GM10248 (cell line): ENCODE data around the gene C1QBP.

Source experiments
- CTCF ChIA-PET: fragments of 300-600 bp; sonication (Branson Sonifier 250); formaldehyde crosslinking; extraction: SDS; loops from one replicate; lab custom pipeline; 2021; ENCODE audit warnings: antibody characterized with exemption; lab: Yijun Ruan, JAX
- POLR2A ChIA-PET: fragments of 350-650 bp; sonication (Branson Sonifier 250); formaldehyde crosslinking; extraction: SDS; loops from one replicate; lab custom pipeline; 2020; ENCODE audit warnings: antibody characterized with exemption; lab: Yijun Ruan, JAX
- DNase-seq: peaks from one replicate; pipeline ENCODE4 v3.0.0; 2012; ENCODE audit errors: extremely low spot score
- CTCF ChIP-seq: IDR thresholded peaks from 2 replicates; pipeline ENCODE4 v1.5.1; 2012; ENCODE audit warnings: mild to moderate bottlenecking, low read depth; ENCODE audit errors: extremely low read depth, missing control alignments, control extremely low read depth

Gene C1QBP

DNA sequence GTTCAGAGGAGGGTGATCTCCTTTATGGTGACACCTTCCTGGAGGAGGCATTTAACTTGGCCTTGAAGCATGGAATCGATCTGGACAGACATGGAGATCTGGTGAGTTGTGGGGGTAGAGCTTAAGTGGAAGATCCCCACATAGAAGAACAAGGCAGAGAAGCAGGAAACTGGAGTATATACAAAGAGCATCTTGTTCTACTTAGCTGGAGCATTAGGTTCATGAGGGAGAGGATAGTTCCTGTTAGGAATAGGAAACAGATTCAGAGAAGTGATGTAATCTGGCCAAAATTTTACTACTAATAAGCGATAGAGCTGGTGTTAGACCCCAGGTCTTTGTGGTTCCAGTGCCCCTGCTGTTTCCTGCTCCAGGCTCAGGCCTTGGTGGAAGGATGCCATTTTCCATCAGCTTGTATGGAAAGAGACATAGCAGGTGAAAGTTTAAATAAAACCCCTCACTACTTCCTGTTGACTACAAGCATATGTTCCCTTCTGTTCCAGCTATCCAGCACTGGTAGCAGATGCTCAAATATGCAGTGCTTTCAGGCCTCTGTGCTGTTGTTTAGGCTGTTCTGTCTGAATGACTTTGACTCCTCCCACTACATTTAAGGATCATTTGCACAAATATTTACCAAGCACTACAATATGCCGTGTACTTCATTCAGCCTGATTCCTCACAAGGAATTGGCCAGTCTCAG, 9.6 kb downstream of the C1QBP start:
- POLR2A ChIA-PET: no interaction called here
- CTCF ChIA-PET: interaction anchor here (1.2 to 3.7 kb wide), 4 partner anchors 8 to 27 kb away, joined by 3 to 22 read pairs (median 4); partner anchors contain the start of gene C1QBP
- no peak for DNase-seq
- TF ChIP-seq CTCF: no peak

GRCh38 chr17:5425826-5426225, 13.1 kb downstream of the C1QBP start:
- TF ChIP-seq CTCF: no peak
- POLR2A ChIA-PET: no interaction called here
- CTCF ChIA-PET: interaction anchor here (1.5 to 3.8 kb wide), 3 partner anchors 11 to 13 kb away, joined by 3 to 28 read pairs (median 12); partner anchors contain the start of gene C1QBP
- DNase-seq: no peak

DNA sequence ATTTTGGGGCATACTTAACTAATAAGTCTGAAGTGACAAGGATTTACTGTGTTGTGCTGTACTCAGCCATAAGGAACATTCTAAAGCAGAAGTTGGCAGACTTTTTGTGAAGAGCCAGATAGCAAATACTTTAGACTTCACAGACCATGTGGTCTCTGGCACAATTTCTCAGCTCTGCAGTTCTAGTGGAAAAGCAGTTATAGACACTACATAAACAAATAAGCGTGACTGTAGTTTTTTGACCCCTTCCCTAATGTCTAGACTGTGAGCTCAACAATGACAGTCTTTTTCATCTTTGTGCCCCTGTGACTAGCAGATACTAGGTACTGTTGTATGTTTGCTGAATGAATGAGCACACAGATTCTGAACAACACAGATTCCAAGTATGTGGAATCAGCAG, 14.0 kb downstream of the C1QBP start:
- ChIA-PET POLR2A (no interaction called here), CTCF (interaction anchor here (1.5 to 3.8 kb wide), 2 partner anchors 12 to 14 kb away, joined by 3 to 28 read pairs; partner anchors contain the start of gene C1QBP)
- TF ChIP-seq CTCF: no peak
- DNase-seq: no peak

GRCh38 chr17:5422505-5422904, 16.4 kb downstream of the C1QBP start:
- no peak for TF ChIP-seq CTCF
- CTCF ChIA-PET: interaction anchor here (1.0 to 3.8 kb wide), 3 partner anchors 11 to 210 kb away, joined by 3 to 28 read pairs (median 3); partner anchors contain the start of gene C1QBP
- POLR2A ChIA-PET: no interaction called here
- no peak for DNase-seq

- no peak for TF ChIP-seq CTCF
- POLR2A ChIA-PET: interaction anchor here (1.0 kb wide), 1 partner anchor 15 kb away, joined by 4 read pairs; no protein-coding TSS in a partner anchor
- CTCF ChIA-PET: interaction anchor here (1.1 kb wide), 2 partner anchors 14 to 19 kb away, joined by 6 to 10 read pairs; partner anchors contain the start of gene C1QBP
- DNase-seq: peak; percentile 89
Observed at GRCh38 chr17:5419959-5420653, 18.8 kb downstream of the C1QBP start, which contains the start of gene RPAIN. Gene RPAIN, plus strand, starts transcription at chr17:5420182. Its CDS starts 29 bp downstream, at chr17:5420211.

DNA sequence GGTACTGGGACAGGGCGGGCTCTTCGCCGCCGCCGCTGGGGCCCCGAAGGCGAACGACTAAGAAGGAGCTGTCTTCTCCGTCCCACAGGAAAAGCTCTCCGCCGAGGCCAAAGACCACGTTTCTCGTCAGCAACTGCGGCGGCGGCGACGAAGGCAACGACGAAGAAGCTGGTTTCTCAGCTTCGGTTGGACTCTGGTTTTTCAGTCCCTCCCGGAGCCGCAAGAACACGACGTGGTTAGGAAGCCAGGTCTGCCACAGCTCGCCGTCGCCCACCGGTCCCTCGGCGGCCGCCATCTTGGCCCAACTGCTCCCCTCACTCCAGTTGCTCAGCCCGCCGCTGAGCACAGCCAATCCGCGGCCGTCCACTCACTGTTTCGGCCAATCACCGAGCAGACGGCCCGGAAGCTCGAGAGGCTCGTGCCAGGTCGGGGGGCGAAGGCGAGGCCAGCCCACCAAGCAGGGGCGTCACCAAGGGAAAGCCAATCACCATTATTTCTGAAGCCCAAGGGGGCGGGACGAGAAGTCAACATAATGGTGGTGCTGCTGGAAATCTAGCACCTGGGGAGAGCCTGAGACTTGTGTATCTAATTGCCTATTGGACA, 19.5 kb downstream of the C1QBP start, which contains the start of gene NUP88:
TSS of gene NUP88 (minus strand) at position 307 of the 603 bp plus-strand sequence. CDS start at position 295, 12 bp downstream.
- POLR2A ChIA-PET: interaction anchor here (0.6 to 1.0 kb wide), 3 partner anchors 16 to 130 kb away, joined by 3 to 4 read pairs (median 4); partner anchors contain the start of gene C1QBP
- TF ChIP-seq CTCF: no peak
- CTCF ChIA-PET: interaction anchor here (0.7 to 1.1 kb wide), 4 partner anchors 13 to 169 kb away, joined by 3 to 10 read pairs (median 4); partner anchors contain the start of gene C1QBP
- peak; percentile 97 for DNase-seq
